K562 (cell line): Measurements from ENCODE around the gene SPNS2. TPM values are rescaled to one million over a fixed set of nuclear protein-coding genes. Genes with fewer than 3 reads are reported as not detected.

Experiments used
- ATAC-seq: fragments of 200-7000 bp; cut with Tn5 transposase; 3 replicates; pipeline ENCODE4 v1.9.1; 2020; ENCODE audit warnings: moderate library complexity
- BruUV-seq: library from RNA; stranded (reverse); fragments of 400-500 nt; replicated peaks from 2 replicates; lab custom pipeline; 2021; lab: Mats Ljungman, UMichigan
- CTCF ChIA-PET: fragments of 300-600 bp; formaldehyde crosslinking; extraction: SDS; loops from one replicate; lab custom pipeline; 2021; ENCODE audit warnings: low intra/inter-chr PET ratio; lab: Yijun Ruan, JAX
- POLR2A ChIA-PET: fragments of 300-600, 350-650 bp; sonication (Branson Sonifier 250); formaldehyde crosslinking; extraction: SDS; loops from one replicate; lab custom pipeline; 2021; ENCODE audit warnings: antibody characterized with exemption, inconsistent platforms; lab: Yijun Ruan, JAX
- DNase-seq, 4 experiments: peaks; one replicate each; pipeline versions ENCODE4 v3.0.0 to v3.0.0-alpha.2; 2011 to 2018; ENCODE audit warnings: low spot score in 3 of 4, mixed read lengths in 3 of 4; ENCODE audit errors: extremely low read depth in 1 of 4
- FAIRE-seq: peaks from 2 replicates; lab custom pipeline; 2011; peaks lifted over from hg19 to GRCh38; lab: Jason Lieb, UNC
- H2AFZ ChIP-seq: 2 replicates; pipeline ENCODE4 v1.6.0; 2011; ENCODE audit warnings: low read depth, low read length, control low read depth, inconsistent platforms
- H3K27ac ChIP-seq: fragments of 200-600 bp; 3 replicates; pipeline ENCODE4 v1.8.0; 2011; ENCODE audit warnings: low read depth, mild to moderate bottlenecking, control low read depth, inconsistent platforms, low read length, moderate library complexity, mixed read lengths; ENCODE audit errors: extremely low read depth
- H3K27me3 ChIP-seq, 2 experiments: fragments of 300-600 bp in 1 of 2; 2 replicates in 1 of 2; 3 replicates in 1 of 2; pipeline versions ENCODE4 v1.6.0 to v1.8.0; 2011; ENCODE audit warnings: inconsistent platforms in 2 of 2, low read length in 2 of 2, mild to moderate bottlenecking in 1 of 2, mixed read lengths in 1 of 2, moderate library complexity in 1 of 2; ENCODE audit not compliant: control insufficient read depth in 2 of 2, insufficient read depth in 2 of 2
- H3K36me3 ChIP-seq: fragments of 300-600 bp; 3 replicates; pipeline ENCODE4 v1.8.0; 2011; ENCODE audit warnings: mild to moderate bottlenecking, low read length, inconsistent platforms; ENCODE audit not compliant: control insufficient read depth, insufficient read depth
- H3K4me1 ChIP-seq, 2 experiments: fragments of 200-600 bp in 1 of 2; replicated peaks in 1 of 2; 2 replicates in 1 of 2; 3 replicates in 1 of 2; pipeline versions ENCODE4 v1.5.1 to v1.8.0; 2011; ENCODE audit warnings: inconsistent platforms in 2 of 2, low read length in 2 of 2, mild to moderate bottlenecking in 1 of 2, mixed read lengths in 1 of 2, moderate library complexity in 1 of 2; ENCODE audit not compliant: control insufficient read depth in 2 of 2, insufficient read depth in 2 of 2
- H3K4me2 ChIP-seq: 2 replicates; pipeline ENCODE4 v1.6.1; 2011; ENCODE audit warnings: low read length, control low read depth, inconsistent platforms, mixed read lengths; ENCODE audit not compliant: insufficient read depth
- H3K4me3 ChIP-seq: fragments of 200-600 bp; sonication (generic), shearing (Covaris generic); 2 replicates; pipeline ENCODE4 v1.5.1; 2016; ENCODE audit warnings: control low read depth, inconsistent platforms
- H3K79me2 ChIP-seq: fragments of 200-600 bp; 3 replicates; pipeline ENCODE4 v1.8.0; 2011; ENCODE audit warnings: low read length, inconsistent platforms; ENCODE audit not compliant: control insufficient read depth, insufficient read depth
- H3K9ac ChIP-seq, 2 experiments: 2 replicates each; pipeline versions ENCODE4 v1.6.0 to v1.6.1; 2011; ENCODE audit warnings: low read depth in 2 of 2, low read length in 2 of 2, control low read depth in 1 of 2, inconsistent platforms in 1 of 2, mild to moderate bottlenecking in 1 of 2, mixed read lengths in 1 of 2; ENCODE audit not compliant: insufficient read depth in 1 of 2
- H3K9me1 ChIP-seq: one replicate; pipeline ENCODE4 v1.6.0; 2011; ENCODE audit warnings: inconsistent platforms, mild to moderate bottlenecking, low read length, moderate library complexity; ENCODE audit not compliant: control insufficient read depth, insufficient read depth
- H3K9me3 ChIP-seq: replicated peaks from 2 replicates; pipeline ENCODE4 v1.5.1; 2011; ENCODE audit warnings: low read depth, low read length, inconsistent platforms; ENCODE audit not compliant: control insufficient read depth, insufficient read depth
- H4K20me1 ChIP-seq: replicated peaks from 2 replicates; pipeline ENCODE4 v1.6.1; 2011; ENCODE audit warnings: low read length, inconsistent platforms, mixed read lengths; ENCODE audit not compliant: control insufficient read depth, insufficient read depth
- C11orf30 ChIP-seq: fragments of 450-650 bp; IDR thresholded peaks from 2 replicates; pipeline ENCODE4 v1.6.1; 2016; ENCODE audit warnings: low read depth, mild to moderate bottlenecking
- CAMTA2 ChIP-seq: fragments of 250-450 bp; sonication (Bioruptor Pico); conservative IDR thresholded peaks from 2 replicates; pipeline ENCODE4 v1.5.1; 2022
- NCOR1 ChIP-seq: fragments of 450-650 bp; IDR thresholded peaks from 2 replicates; pipeline ENCODE4 v1.6.1; 2016; ENCODE audit warnings: mild to moderate bottlenecking, moderate library complexity
- NFRKB ChIP-seq: fragments of 450-650 bp; IDR thresholded peaks from 2 replicates; pipeline ENCODE4 v1.6.1; 2016; ENCODE audit warnings: low read depth
- PHB ChIP-seq: fragments of 250-450 bp; sonication (Bioruptor Pico); IDR thresholded peaks from 2 replicates; pipeline ENCODE4 v1.5.0; 2021
- SPI1 ChIP-seq: IDR thresholded peaks from 2 replicates; pipeline ENCODE4 v1.6.1; 2011; ENCODE audit warnings: low read depth, low read length, control low read depth, borderline replicate concordance
- TAL1 ChIP-seq: fragments of 450-650 bp; IDR thresholded peaks from 2 replicates; pipeline ENCODE4 v1.6.1; 2016; ENCODE audit warnings: mild to moderate bottlenecking
- U2AF2 ChIP-seq: fragments of 200-400 bp; formaldehyde crosslinking; optimal IDR thresholded peaks from 2 replicates; pipeline ENCODE3; 2017; ENCODE audit warnings: low read depth, mild to moderate bottlenecking, low read length
- YY1 ChIP-seq, 3 experiments: IDR thresholded peaks; 2 replicates each; pipeline ENCODE4 v1.6.1; 2011; ENCODE audit warnings: low read length in 2 of 3, mild to moderate bottlenecking in 2 of 3, moderate library complexity in 2 of 3, borderline replicate concordance in 1 of 3, control low read depth in 1 of 3, low read depth in 1 of 3; ENCODE audit not compliant: insufficient read depth in 3 of 3, insufficient replicate concordance in 2 of 3, control insufficient read depth in 1 of 3, insufficient read length in 1 of 3; ENCODE audit errors: extremely low read depth in 1 of 3
- ZNF282 ChIP-seq: sonication (generic); formaldehyde crosslinking; IDR thresholded peaks from 2 replicates; pipeline ENCODE4 v1.8.1; 2023; ENCODE audit warnings: missing genetic modification reagents
- ZNF586 ChIP-seq: fragments of 450-650 bp; formaldehyde crosslinking; conservative IDR thresholded peaks from 2 replicates; pipeline ENCODE4 v1.4.0; 2020; ENCODE audit warnings: mild to moderate bottlenecking, moderate library complexity
- ZNF589 ChIP-seq: fragments of 200-800 bp; sonication (Bioruptor generic); IDR thresholded peaks from 2 replicates; pipeline ENCODE4 v1.6.1; 2016; ENCODE audit warnings: low read depth, missing genetic modification characterization, missing compliant biosample characterization
- WGBS: fragments of 100-300 bp; shearing (Covaris generic); methylation state at CpG from one replicate; pipeline ENCODE4 v1.1.6; 2016; ENCODE audit warnings: low coverage, mixed read lengths; ENCODE audit not compliant: insufficient coverage; ENCODE audit errors: missing lambda C conversion rate; 5-methylcytosine and 5-hydroxymethylcytosine counted together
- in situ Hi-C: fragments of 300-500 bp; cut with MboI; formaldehyde crosslinking; loops from 4 replicates; pipeline ENCODE4 v1.15.0; 2018; ENCODE audit warnings: inconsistent platforms, mixed read lengths
- intact Hi-C: fragments of 100-400 bp; cut with micrococcal nuclease; formaldehyde crosslinking; loops from 2 replicates; pipeline ENCODE4 v1.14.2; 2022
- polyA plus RNA-seq, 8 experiments: library from polyadenylated mRNA; depleted of rRNA in 4 of 8; stranded (reverse) in 5 of 8; unstranded in 3 of 8; fragments of >200 nt; fragmentation: Nextera tagmentation in 2 of 8; fragmentation: Illumina TruSeq in 1 of 8; extraction: Ambion mirVana in 2 of 8; extraction: Trizol in 1 of 8; gene quantifications; 2 replicates each; pipeline versions ENCODE4 v1.2.1 to v1.2.3, GENCODE V29; 2011 to 2014; ENCODE audit warnings: inconsistent platforms in 1 of 8, missing spikeins in 1 of 8
- total RNA-seq, 7 experiments: library from RNA; depleted of rRNA in 6 of 7; stranded (reverse); fragments of >200 nt in 6 of 7; fragmentation: Illumina TruSeq in 2 of 7; extraction: Trizol in 2 of 7; gene quantifications; 2 replicates each; pipeline versions ENCODE4 v1.2.1 to v1.2.3, GENCODE V29; 2011 to 2021; ENCODE audit warnings: low replicate concordance in 1 of 7
- TF ChIP-seq, protein P1 (sequence below): IDR thresholded peaks from 2 replicates; pipeline ENCODE4 v1.6.1; 2014; ENCODE audit warnings: antibody characterized with exemption
- TF ChIP-seq, protein P2 (sequence below): fragments of 450-650 bp; IDR thresholded peaks from one replicate; pipeline ENCODE4 v1.6.1; 2018; ENCODE audit warnings: mild to moderate bottlenecking, moderate library complexity; ENCODE audit not compliant: partially characterized antibody
- TF ChIP-seq, protein P3 (sequence below): sonication (generic); formaldehyde crosslinking; IDR thresholded peaks from 2 replicates; pipeline ENCODE4 v1.8.0; 2022; ENCODE audit warnings: missing genetic modification reagents, mild to moderate bottlenecking, borderline replicate concordance

SPNS2 gene
- total and polyA plus RNA-seq, 9 of the 15 experiments (the other 6 are each of a cell fraction or from before 2014, with no cell fraction given): 0.06 TPM; not detected in 8

DNA sequence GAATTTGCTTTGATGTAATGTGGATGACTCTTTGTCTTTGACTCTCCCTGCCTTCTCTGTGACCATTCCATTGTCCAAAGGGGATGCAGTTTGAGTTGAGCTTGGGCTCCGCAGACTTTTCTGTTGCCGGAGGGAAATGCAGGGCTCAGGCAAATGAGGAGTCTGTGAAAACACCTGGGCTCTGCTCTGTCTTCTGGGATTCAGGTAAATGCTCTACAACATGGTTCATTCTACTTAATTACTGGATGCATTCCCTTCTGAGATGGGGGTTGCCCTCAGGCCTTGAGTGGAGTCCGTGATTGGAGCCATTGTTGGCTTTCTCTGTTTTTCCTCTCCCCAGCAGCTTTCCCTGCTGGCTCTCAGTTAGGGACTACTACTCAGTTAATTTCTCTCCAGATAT lies 26.4 kb upstream of the SPNS2 start:
- in situ Hi-C loops: no loop called here
- Histone ChIP-seq H3K9me3 (no peaks in the 10 kb centered on the region), H4K20me1 (no peaks in the 10 kb centered on the region), H3K9ac (no peak overlapping the region), H3K79me2 (no peaks in the 10 kb centered on the region), H3K4me1 (no peaks in the 10 kb centered on the region; a peak in 1 of 5 replicates), H3K27ac (no peak overlapping the region), H3K9me1 (no peaks in the 10 kb centered on the region), H3K36me3 (no peaks in the 10 kb centered on the region), H2AFZ (no peak overlapping the region), H3K4me2 (no peak overlapping the region), H3K4me3 (no peak overlapping the region), H3K27me3 (peaks cover 14 to 41% of the 10 kb centered on the region in 2 experiments)
- FAIRE-seq: no peak
- TF ChIP-seq, protein P1, sequence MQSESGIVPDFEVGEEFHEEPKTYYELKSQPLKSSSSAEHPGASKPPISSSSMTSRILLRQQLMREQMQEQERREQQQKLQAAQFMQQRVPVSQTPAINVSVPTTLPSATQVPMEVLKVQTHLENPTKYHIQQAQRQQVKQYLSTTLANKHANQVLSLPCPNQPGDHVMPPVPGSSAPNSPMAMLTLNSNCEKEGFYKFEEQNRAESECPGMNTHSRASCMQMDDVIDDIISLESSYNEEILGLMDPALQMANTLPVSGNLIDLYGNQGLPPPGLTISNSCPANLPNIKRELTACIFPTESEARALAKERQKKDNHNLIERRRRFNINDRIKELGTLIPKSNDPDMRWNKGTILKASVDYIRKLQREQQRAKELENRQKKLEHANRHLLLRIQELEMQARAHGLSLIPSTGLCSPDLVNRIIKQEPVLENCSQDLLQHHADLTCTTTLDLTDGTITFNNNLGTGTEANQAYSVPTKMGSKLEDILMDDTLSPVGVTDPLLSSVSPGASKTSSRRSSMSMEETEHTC: no peak
- TF ChIP-seq CAMTA2 (CRISPR knock-in tag) (no peak), ZNF586 (CRISPR knock-in tag) (no peak), C11orf30 (no peak), NFRKB (no peak), ZNF282 (CRISPR knock-in tag) (no peak), TAL1 (no peak), YY1 (IDR thresholded peaks at IDR 0.05; ENCODE audit: borderline replicate concordance in 1 of 3, control insufficient read depth in 1 of 3, extremely low read depth in 1 of 3, insufficient read depth in 3 of 3, insufficient read length in 1 of 3, insufficient replicate concordance in 2 of 3, low read depth in 1 of 3, low read length in 2 of 3) (no peak), SPI1 (no peak), U2AF2 (no peak), ZNF589 (no peak), PHB (CRISPR knock-in tag) (no peak), NCOR1 (no peak)
- TF ChIP-seq, protein P2, sequence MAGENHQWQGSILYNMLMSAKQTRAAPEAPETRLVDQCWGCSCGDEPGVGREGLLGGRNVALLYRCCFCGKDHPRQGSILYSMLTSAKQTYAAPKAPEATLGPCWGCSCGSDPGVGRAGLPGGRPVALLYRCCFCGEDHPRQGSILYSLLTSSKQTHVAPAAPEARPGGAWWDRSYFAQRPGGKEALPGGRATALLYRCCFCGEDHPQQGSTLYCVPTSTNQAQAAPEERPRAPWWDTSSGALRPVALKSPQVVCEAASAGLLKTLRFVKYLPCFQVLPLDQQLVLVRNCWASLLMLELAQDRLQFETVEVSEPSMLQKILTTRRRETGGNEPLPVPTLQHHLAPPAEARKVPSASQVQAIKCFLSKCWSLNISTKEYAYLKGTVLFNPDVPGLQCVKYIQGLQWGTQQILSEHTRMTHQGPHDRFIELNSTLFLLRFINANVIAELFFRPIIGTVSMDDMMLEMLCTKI: no peak
- TF ChIP-seq, protein P3, sequence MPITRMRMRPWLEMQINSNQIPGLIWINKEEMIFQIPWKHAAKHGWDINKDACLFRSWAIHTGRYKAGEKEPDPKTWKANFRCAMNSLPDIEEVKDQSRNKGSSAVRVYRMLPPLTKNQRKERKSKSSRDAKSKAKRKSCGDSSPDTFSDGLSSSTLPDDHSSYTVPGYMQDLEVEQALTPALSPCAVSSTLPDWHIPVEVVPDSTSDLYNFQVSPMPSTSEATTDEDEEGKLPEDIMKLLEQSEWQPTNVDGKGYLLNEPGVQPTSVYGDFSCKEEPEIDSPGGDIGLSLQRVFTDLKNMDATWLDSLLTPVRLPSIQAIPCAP (CRISPR knock-in tag): no peak
- ChIA-PET CTCF (no interaction called here), POLR2A (no interaction called here)
- 43% methylated on average over 3 of the region's 3 CpGs for WGBS
- intact Hi-C loops: no loop called here
- BruUV-seq: no TSS peak
- DNase-seq: no peak
- no peak for ATAC-seq
